ENCODE results near the gene CDCA4.
"Not testable (repeated sequence)": the region's sequence is repeated elsewhere in the genome, so short reads cannot be mapped to it uniquely, and the experiment has no call there.

The CDCA4 gene

DNA sequence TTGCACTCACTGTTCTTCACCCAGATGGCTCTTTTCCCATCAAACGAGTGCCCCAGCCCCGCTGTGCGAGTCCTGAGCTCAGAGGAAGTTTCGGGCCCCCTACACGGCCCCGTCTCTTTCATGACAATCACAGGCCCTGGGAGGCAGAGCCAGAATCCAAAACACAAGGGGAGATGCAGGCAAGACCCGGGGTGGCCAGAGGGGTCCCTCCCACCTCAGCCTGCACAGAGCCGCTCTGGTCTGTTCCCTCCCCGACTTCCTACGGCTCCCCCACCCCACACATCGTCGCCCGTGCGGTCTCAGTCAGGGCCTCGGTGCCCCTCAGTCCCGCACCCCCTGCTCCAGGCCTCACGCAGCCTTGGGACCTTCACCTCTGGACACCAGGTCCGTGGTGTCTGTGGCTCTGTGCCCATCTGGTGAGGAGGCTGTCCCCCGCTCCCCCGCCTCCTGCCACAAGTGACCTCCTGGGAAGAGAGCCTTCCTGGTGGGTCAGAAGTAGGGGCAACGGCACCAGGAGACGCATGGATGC lies 35.5 kb upstream of the CDCA4 start:
- DNase-seq: no peak

GRCh38 chr14:105055736-105056302 lies 34.9 kb upstream of the CDCA4 start:
- DNase-seq: no peak

DNA sequence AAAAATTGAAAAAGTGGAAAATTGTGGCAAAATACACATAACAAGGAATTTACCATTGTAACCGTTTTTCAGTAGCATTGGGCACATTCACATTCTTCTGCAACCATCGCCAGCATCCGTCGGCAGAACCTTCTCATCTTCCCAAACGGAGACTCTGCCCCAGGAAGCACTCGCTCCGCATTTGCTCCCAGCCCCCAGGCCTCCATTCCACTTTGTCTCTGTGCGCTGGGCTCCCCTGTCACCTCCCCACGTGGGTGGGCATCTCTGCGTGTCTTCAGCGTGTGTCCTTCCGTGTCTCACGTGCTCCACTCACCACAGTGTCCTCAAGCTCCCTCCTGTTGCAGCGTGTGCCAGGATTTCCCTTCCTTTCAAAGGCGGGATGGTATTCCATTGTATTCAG lies 34.5 kb upstream of the CDCA4 start:
- DNase-seq: no peak

DNA sequence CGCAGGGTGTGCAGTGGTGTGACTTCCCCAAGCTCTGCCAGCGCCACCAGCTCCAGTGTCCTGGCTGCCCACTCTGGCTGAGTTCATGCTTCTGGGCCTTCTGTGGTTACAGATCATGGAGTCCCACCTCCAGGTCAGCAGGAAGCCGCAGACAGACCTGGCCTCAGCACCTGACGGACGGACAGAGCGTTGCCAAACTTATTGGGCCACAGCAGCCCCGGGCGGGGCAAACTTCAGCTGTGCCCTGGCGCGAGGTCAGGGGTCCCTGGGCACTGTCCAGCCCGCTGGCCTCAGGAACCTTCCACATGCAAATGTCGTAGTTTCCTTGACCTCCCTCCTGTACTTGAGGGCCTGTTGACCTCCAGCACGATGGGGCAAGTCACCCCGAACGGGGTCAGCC lies 33.1 kb upstream of the CDCA4 start:
- DNase-seq: no peak

DNA sequence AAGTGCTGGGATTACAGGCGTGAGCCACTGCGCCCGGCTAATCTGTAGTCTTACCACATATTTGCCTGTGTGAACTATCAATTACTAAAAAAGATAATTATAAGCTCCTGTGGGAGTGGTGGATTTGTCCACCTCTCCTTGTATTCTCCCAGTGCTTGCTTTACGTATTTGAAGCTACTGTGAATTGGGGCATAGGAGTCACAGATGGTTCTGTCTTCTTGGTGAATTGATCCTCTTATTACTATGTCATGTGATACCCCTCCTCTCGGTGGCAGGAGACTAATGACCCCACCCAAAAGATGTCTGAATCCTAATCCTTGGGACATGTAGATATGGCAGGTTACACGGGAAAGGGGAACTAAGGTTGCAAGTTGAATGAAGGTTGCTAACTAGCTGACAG lies 32.5 kb upstream of the CDCA4 start:
- DNase-seq: no peak

GRCh38 chr14:105052110-105052458 lies 31.2 kb upstream of the CDCA4 start:
- DNase-seq: no peak

GRCh38 chr14:105051182-105052109 lies 30.6 kb upstream of the CDCA4 start:
- DNase-seq: no peak

GRCh38 chr14:105050551-105050897 lies 29.6 kb upstream of the CDCA4 start:
- DNase-seq: peak; percentile 46 to 87 (median 75)

DNA sequence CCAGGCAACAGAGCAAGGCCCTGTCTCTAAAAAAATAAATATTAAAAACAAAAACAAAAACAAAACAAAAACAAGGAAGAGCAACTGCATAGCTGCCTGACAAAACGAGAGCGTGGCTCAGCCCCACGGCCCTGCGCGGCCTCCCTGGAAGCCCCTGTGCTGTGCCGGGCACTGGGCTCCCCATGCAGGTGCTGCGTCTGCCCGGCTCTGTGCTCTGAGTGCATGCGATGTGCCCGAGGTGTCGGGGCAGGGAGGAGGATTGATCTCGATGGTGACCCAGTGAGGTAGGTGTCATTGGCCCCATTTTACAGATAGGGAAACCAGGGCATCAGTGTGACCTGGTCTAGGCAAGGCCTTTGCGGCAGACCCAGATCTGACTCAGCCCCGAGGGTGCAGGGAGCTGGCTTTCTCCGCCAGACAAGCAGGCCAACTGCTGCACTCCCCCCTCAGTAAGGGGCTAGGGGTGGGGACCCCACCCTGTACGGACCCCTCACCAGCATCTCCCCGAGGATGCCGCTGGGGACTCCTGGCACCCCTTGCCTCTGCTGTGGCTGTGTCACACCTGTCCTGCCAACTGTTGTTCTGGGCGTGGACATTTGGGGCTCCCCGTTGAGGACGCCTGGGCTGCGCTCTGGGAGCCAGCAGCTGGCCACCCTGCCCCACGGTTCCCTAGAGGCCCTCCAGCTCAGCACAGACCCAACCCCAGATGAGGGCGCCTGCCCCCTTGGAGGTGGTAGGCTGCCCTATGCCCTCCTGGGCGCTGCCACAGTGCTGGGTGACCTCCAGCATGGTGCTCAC lies 29.1 kb upstream of the CDCA4 start:
- DNase-seq: no peak

DNA sequence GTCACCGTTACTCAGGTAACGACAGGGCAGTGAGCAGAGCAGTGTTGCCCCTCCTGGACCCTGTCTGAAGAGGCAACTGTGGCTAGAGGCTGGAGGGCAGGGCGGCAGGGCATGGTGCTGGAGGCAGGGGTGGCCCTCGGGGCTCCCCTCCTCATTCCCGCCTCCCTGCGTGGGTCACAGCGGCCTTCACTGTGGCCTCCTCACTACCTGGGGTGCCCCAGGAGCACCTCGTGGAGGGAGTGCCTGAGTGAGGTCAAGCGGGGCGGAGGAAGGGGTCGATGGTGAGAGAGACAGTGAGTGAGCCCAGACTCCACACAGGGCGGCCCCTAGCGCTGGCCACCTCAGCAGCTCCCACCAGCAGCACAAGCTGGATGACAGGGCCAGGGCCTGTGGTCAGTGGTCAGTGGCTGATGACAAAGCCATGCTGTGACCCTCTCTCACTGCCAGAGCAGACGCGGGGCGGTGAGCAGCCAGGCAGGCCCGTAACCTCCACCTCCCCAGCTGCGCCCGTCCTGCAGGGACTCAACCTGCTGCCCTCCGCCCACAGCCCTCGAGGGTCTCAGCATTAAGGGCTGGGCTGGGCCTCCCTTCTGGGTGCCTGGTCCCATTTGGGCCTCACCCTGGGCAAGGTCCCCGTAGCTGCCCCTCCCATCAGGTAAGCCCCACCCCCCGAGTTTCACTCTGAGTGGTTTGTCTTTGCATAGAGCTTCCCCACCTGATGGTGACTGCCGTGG lies 26.6 kb upstream of the CDCA4 start:
- no peak for DNase-seq

GRCh38 chr14:105046891-105047282 lies 26.0 kb upstream of the CDCA4 start:
- DNase-seq: no peak

DNA sequence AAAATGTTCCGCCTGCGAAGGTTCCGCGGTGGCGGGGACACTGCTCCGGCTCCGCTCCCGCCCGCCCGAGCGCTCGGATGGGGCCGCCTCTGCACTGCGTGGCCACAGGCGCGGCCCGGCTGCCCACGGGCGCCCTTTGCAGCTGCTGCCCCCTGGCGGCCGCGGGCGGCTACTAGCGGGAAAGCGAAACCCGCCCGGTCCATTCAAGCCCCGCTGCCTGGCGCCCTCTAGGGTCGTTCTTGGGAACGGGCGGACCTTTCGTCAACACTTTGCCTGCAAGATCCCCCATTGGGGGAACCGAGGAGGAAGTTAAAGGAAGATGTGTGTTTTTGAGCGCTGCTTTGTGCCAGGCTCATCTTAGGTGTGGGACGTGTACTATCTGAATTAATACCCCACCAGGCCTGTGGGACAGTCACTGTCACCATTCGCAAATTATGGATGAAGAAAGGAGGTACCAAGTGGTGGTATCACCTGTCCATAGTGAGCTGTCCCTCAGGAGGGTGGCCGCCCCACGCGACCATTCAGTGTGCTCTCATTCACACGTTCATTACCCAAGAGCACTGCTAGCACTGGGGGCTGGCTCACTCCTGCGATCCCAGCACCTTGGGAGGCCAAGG lies 24.9 kb upstream of the CDCA4 start:
- DNase-seq: peak; percentile 88 to 92 (median 91)

- DNase-seq: no peak
Measured at GRCh38 chr14:105043641-105044040, 22.8 kb upstream of the CDCA4 start.

DNA sequence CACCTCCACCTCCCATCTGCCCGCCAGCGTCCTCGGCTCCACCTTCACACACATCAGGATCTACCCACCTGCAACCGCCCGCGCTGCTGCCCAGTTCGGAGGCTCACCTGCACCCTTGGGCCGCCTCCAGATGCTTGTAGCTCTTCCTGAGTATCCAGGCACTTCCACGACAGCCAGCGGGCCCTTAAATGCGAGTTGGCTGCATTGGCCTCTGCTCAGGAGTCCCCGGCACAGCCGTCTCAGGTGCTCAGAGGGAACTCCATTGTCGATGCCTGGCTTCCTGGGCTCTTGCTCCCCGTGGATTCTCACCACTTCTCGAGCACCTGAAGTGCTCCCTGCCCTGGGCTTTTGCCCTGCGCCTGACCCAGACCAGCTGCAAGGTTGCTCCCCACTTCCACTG lies 21.9 kb upstream of the CDCA4 start:
- DNase-seq: no peak

DNA sequence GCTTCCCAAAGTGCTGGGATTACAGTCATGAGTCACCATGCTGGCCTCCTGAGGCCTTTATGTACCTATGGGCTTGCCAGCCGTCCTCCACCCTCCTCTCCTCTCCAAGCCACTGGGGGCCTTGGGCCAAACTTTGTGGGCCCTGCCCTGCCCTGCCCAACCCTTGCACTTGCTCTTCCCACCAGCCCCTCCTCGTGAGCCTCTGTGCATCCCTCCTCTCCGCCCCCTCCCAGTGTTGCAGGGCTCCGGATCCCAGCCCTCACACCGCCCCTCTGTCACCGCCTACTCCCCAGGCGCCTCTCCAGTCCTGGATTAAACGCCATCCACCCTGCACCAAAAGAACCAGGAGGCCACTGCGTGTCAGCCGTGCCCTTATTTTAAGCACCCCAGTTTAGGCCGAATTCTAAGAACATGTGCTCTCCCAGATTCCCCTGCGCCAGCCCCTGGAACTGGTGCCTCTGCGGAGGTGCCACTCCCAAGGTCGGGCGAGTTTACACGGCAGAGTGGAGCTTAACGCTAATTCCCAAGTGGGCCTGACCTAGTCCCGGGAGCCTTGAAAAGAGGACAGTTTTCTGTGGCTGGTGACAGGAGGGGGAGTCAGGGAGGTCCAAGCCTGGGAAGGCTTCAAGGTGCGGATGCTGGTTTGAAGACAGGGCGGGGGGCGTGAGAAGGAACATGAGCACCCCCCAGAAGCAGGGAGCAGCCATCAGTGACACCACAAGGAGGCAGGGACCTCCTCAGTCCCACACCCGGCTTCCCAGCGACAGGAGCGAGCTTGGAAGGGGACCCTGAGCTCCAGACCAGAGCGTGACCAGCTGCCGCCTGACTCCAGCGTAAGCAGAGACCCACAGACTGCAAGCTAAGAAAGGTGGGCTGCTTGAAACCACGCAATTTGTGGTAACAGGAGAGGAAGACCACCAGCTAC lies 21.2 kb upstream of the CDCA4 start:
- no peak for DNase-seq

GRCh38 chr14:105039458-105040205 lies 18.7 kb upstream of the CDCA4 start:
- no peak for DNase-seq

GRCh38 chr14:105035616-105036015 lies 14.7 kb upstream of the CDCA4 start:
- not testable (repeated sequence) for DNase-seq

- no peak for DNase-seq
Measured at GRCh38 chr14:105034315-105035039, 13.6 kb upstream of the CDCA4 start.

GRCh38 chr14:105033412-105033900 lies 12.6 kb upstream of the CDCA4 start:
- DNase-seq: not testable (repeated sequence)
